ENCODE measurements around the gene SLC23A1.
"Not testable (repeated sequence)": the region's sequence is repeated elsewhere in the genome, so short reads cannot be mapped to it uniquely, and the experiment has no call there.

Gene SLC23A1

DNA sequence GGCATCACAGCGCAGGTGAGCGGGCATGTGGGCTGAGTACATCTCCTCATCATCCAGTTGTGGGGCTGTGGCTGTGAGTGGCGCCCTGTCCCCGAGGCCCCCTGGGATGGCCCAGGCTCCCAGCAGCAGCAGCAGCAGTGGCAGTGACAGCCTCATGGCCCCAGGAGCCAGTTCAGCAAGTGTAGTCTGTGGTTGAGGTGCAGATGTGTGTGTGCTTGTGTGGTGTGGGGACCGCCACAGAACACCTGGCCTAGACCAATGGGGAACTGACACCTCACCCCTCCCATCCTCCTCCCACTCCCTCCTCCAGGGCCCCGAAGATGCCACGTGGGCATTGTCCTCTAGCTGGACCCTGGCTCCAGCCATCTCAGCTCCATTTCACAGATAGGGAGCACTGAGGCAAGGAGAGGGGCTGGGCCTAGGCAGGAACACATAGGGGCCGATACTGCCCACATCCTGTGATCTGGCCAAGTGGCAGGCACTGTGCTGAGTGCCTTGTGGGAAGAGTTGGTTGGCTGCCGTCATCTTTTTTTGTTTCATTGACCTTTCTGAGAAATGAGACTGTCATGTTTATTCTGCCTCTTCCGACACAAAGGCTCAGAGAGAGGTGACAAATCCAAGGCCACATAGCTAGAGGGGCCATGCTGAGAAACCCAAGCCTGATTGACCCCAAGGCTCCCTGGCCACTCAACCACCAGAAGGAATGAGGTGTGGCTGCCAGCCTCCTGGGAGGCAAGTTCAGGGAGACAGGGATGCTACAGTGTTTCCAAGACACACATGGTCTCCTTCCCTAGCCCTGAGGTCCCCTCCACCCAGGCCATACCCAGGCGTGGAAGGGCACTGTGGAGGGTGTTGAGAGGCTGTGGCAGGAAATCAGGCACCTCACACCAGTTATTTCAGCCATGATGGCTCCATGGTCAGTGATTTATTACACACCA is 6.9 kb upstream of the SLC23A1 start, which contains the start of gene MZB1:
Gene MZB1, minus strand, starts transcription at position 213 of the 938 bp plus-strand sequence. Its CDS starts 57 bp downstream, at position 156.
- DNase-seq = no peak

DNA sequence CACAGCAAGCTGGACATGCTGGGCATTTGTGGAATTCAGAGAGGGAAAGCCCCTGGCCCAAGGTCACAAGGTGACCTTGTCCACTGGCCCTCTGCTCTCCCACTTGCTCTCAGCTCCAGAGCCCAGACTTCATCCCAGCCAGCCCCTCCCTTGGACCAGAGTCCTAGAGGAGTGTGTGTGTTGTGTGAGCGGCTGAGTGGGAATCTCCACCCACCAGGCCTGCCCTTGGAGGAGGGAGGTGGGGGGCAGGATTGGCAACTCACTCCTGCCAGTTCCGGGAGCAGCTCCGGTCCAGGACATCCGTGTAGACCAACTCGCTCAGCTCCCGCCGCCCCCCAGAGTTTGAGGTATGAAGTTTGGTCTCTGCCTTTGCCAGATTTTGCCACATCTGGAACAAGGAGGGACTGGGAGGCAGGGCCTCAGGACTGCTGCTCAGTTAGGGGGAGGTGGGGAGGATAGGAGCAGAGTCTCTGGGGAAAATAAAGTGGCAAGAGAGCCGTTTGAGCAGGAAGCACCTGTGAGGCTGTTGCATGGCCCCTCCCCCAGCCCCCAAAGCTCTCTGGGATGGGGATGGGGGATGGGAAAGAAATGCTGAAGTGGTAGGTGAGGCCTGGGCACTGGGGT is 5.2 kb upstream of the SLC23A1 start:
- peak; percentile 31 for DNase-seq

DNA sequence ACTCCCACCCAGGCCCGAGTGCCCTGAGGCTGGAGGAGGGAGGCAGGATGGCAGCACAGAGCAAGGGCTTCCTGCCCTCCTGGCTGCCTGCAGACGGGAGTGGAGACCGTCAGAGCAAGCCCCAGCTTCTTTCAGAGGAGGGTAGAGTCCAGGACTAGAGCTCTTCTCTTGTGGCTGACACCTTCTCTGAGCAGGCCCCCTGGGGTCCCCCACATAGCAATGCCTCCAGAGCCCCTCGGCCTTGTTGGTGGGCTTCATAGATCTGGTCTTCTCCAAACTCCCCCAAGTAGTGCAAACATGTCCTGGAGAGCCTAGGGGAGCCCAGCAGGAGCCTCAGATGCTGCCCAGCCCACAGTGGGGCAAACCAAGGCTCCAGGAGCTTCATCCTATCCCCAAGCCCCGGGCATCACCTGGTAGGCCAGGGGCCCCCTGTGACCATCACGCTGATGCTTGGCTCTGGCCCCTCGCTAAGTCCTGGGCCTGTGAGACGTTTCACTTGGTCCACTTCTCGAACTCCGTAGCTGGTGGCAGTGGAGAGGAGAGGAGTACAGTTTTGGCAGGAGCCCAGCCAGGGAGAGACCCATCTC is 4.6 kb upstream of the SLC23A1 start:
- DNase-seq = no peak

DNA sequence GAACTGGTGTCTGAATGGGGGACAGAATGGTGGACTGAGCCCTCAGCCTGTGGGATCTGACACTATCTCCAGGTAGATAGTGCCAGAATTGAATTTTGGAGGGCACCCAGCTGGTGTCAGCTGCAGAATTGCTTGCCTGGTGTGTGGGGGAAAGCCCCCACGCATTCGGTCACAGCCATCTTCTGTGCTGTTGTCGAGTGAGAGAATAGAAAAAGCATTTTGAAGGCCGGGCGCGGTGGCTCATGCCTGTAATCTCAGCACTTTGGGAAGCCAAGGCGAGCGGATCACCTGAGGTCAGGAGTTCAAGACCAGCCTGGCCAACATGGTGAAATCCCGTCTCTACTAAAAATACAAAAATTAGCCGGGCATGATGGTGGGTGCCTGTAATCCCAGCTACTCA is 3.9 kb upstream of the SLC23A1 start:
- DNase-seq = not testable (repeated sequence)

DNA sequence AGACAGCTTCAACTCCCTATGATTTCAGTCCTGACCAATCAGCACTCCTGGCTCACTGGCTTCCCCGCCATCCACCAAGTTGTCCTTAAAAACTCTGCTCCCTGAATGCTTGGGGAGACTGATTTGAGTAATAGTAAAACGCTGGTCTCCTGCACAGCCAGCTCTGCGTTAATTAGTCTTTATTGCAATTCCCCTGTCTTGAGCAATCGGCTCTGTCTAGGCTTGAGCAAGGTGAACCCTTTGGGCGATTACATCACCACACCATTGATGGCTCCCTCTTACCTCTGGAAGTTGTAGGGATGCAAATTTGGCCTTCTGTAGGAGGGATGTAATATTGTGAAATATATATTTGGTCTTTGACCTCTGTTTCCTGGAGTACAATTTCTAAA is 2.9 kb upstream of the SLC23A1 start:
- no peak for DNase-seq

DNA sequence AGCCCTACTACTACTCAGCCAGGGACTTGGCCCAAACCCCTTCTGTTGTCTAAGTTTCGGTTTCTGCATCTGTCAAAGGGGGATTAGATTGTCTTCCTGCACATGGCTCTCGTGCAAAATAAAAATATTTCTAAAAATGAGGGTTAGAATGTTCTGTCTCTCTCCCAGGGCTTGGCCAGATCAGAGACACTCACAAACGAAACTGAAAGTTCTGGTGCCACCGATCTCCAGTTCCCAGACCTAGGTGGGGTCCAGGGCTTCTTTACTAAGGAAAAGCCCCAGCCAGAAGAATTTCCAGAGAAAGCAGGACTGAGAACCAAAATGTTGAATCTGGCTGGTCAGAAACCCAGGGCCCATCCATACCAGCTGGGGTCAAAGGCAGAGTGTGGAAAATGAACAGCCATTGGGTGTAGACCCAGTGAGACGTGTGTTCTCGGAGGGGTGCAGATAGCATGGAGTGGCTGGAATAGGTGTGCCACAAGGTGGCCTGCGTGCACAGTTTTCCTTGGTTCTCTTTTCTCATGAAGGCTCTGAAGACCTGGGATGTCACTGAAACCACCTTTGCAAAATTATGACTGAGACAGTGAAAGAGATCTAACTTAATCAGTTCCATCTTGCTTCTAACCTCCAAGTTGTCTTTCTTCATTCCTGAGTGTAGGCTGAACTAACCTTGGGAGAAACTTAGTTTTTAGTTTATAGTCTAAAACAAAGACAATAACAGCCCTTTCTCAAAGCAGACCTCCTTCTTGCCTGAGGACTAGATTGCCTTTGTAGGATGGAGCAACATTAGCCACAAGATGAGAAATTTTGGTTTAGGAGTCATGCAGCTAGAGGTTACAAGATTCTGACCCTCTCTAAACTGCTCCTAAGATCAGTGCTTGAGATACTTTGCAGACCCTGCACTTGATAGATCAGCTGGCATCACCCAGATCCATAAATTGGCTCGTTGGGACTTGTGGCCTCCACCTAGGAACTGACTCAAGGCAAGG is 2.3 kb upstream of the SLC23A1 start:
- DNase-seq = no peak

DNA sequence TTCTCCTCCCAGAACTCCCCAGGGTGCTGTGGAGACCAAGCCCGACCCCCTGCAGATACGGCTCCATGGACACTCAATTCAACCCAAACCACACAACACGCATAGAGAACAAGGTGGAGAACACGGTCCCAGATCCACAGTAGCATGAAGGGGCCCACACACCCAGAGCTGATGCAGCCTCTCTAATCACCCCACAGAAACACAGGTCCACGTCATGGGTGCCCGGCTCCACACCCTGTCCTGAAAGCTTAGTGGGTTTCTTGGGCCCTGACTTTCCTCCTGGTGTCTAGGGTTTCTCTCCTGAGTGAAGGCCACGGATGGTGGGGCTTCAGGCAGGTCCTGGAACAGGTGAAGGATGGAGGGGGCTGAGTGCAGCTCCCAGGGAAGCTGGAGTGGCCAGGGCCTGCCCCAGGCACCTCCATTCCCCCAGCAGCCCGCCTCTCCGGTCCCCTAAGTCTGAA is 1.5 kb upstream of the SLC23A1 start:
- no peak for DNase-seq

DNA sequence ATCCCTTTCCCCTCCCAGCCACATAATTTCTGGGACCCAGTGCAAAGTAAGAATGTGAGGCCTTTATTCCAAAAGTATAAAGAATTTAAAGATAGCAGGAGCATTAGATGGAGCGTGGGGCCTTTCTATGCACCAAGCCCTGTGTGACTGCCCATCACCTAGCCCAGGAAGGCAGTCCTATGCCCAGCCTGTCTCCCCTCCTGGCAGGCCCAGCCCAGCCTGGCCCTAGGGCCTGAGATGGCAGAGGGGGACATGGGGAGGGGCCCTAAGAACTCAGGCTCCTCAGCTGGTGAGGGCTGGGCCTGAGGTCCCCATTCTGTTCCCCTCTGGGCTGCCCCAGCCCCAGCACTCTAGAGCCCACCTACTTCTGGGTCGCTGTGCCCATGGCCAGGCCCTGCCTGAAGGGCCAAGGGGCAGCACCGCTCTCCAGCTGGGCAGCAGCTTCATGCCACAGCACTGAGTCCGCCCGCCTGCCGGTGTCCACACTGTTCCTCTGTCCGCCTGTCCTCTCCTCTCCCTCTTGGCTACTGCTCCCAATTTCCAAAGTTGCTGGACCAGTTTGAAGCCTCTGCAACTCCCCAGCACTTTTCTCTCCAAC is 995 bp upstream of the SLC23A1 start:
- DNase-seq = no peak

DNA sequence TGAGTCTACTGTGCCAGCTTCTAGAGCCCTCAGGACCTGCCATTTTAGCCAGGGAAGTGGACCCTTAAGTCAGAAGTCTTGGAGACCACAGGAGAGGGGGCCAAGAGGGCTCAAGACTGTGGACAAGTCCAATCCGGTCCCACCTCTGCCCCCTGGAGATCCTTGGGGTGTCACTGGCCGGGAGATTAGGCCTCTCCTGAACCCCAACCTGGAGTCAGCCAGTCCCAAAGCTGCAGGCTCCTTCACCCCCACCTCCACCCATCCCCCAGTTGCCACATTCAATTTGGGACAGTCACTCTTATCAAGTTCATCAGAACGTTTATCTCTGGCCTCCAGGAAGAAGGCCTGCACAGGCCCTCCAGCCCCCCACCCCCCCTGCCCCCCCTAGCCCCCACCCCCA is 290 bp downstream of the SLC23A1 start:
- no peak for DNase-seq

DNA sequence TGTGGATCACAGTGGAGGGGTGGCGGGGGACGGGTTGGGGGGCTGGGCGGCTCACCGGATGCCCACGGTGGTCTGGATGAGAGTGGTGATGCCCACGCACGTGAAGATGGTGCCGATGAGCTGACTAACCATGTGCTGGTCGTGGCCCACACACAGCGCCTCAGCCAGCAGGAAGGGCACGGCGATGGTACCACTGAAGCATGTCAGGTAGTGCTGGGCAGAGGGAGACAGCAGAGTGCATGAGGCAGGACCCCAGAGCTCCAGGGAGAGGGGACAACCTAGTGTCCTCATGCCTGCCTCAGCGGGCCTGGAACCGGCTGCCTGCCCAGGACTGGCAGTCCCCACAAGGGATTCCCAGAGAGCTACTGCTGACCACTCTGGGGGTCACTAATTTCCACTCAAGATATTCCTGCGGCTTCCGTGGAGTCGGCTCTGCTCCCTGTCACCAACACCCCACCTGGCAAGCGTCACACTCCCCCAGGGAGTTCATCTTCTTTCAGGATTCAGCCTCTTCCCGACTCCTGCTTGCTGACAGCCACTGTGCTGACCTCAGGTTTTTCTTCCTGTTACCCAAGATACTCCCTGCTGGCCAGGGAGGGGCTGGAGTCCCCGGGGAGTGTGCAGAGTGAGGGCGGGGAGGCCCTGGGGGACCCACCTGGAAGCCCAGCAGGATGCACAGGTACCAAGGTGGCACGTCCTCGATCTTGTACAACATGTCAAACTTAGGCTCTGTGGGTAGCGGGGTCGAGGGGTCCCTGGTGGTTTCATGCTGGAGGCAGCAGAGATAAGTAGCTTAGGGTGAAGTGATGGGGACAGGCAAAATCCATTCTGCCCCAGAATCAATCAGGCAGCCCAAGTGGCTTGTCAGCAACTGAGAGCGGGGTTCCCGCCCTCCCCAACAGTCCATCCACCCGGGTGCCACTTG is 998 bp downstream of the SLC23A1 start:
- no peak for DNase-seq

DNA sequence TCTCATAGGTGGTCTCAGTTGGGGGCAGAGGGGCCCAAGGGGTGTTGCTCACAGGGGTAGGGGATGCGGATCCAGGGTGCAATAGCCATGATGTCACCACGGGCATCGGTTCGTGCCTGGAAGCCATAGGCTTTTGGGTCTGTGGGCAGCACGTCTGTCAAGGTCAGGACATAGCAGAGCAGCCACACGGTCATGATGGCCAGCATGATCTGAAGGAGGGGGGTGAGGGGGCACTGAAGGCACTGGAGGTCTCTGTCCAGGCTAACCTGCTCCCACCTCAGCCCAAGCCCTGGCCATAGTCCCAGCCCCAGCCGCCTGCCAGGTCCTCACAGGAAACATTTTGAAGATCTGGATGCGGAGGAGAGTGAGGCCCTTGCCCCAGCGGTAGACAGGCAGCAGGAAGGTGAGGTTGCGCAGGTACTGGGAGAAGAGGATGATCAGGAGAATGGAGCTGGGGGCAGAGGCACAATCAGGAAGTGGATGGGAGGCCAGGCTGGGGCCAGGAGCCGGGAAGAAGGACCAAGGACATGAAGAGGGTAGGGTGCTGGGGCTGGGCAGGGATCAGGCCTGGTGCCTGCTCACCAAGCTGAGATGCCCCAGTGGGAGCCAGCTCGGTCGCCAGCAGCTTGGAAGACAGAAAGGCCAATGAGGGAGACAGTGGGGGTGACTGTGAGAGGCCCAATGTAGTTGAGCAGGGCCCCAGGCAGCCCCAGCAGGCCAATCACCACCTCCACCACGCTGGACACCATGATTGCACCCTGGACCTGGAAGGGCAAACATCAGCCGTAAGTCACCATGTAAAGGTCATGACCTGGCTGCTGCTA is 3.3 kb downstream of the SLC23A1 start:
- no peak for DNase-seq

DNA sequence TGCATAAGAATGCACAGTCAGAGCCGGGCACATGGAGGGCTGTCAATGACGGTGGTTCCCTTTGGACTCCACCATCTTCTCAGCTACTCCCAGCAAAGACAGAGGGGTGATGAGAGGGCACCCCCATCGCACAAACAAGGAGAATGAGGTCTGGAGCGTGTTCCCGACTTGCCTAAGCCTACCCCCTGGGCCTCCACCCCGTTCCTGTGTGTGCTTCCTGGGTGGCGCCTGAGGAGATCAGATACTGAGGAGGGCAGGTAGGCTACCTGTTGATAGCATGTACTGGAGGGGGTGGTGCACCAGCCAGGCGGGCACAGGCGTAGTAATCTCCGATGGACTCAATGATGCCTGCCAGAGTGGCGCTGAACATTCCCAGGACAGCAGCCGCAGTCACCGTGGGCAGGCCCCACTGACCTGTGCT is 4.1 kb downstream of the SLC23A1 start:
- no peak for DNase-seq

DNA sequence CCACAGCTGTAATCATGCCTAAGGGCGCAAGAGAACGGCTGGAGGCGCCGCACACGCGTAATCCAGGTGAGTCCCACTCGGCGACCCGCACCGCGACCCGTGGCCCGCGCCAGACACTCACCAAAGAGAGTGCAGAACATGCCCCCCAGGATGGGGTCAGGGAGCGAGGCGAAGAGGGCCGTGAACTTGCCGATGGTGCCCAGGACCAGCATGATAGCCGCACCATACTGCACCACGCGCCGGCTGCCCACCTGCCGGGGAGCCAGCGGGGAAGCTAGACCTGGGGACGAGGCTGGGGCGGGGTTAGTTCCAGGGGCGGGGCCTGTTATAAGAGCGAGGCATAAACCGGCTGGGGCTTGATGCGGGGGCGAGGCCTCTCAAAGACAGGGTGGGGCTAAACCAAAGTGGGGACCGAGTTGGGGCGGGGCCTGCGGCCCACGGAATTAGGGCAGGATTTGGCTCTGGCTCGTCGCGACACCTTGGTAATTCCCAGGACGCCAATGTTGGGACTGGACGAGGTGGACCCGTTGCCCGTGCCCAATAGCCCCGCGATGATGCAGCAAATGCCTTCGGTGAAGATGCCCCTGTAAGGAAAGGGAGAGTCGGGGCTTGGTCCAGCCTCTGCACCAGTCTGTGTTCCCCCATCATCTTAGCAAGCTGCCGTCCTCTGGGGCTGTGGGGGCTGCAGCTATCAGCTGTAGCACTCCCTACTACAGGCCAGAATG is 4.8 kb downstream of the SLC23A1 start:
- no peak for DNase-seq

DNA sequence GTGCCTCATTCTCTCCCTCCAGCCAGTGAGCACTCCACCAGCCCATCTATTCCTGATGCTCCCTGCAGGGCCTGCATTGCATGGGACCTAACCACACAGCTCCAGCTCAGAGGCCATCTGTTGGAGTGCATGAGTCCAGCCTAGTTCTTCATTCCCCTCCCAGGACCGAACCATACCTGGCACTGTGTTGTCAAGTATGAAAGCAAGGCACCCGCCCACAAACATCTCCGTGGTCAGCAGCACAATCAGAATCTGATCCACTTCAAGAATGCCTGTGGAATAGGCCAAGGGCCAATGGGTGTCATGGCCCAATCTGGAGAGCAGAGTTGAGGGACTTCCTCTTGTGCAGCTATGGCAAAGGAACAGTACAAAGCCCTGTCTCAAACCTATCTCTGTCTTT is 5.9 kb downstream of the SLC23A1 start:
- DNase-seq = no peak

DNA sequence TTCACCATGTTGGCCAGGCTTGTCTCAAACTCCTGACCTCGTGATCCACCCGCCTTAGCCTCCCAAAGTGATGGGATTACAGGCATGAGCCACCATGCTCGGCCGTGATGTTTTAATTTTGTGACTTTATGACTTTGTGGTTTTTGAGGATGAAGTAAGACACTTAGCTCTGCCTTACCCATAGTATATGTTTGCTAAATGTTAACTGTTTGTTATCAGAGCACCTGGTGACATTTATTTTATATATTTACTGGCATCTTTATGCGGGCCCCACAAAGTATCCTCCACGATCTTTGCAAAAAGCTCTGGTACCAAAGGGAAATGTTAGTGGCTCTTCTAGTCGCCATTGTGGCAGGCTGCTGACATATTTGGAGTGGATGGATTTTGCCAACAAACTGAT is 6.7 kb downstream of the SLC23A1 start:
- DNase-seq = no peak

DNA sequence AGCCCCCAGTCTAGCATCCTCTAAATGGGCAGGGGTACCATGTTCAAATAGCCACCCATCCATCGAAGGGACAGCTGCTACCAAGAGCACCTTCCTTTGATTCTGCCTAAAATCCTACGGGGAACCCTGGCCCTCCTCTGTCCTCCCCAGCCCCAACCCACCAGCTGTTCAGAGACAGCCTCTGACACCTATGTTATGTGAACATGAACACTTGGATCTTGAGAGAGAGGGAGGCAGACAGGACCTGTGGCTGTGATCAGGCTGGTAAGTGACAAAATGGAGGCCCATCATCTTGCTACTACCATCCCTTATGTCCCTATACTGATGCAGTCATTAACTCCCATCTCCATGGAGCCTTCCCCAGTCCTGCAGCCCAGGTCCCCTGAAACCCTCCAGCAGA is 8.2 kb downstream of the SLC23A1 start:
- no peak for DNase-seq

DNA sequence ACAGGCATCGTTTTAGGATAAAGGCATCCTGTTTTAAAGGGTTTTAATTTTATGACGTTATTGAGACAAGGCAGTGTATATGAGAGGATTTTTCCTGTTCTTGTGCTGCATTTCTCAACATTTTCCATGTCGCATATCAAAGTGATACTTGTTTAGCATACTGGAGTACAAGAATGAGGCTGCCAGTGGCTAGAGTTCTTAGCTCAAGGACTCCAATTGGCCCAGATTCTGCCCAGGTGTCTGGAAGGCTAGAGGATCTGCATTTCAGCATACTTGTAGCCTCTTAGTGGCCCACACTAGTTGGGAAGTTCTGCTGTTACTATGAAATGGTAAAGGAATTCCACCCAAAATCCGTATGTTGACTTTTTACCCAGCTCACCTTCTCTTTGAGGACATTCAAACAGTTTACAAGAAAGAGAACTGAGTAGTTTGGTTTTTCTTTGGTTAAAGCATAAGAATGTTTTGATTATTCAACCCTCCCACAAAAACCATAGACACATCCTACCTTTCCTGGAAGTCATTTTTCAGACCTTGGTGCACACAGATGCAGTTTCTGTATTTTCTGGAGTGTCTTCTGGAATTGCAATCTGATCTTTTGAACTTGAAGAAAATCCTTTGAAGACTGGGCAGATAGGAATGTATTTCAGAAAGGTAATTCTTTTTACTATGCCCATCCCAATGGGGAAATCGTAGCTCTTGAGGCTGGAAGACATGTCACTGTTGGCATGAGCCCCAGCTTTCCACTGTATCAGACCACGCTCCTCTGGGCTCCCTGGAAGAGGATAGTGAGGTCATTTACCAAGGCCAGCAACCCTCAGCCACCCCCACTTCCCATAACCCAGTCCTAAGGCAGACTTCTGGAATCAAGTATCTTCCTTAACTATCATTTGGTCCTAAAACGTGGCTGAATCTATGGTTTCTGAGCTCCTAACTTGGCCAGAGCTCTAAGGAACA is 11.3 kb downstream of the SLC23A1 start:
- no peak for DNase-seq

DNA sequence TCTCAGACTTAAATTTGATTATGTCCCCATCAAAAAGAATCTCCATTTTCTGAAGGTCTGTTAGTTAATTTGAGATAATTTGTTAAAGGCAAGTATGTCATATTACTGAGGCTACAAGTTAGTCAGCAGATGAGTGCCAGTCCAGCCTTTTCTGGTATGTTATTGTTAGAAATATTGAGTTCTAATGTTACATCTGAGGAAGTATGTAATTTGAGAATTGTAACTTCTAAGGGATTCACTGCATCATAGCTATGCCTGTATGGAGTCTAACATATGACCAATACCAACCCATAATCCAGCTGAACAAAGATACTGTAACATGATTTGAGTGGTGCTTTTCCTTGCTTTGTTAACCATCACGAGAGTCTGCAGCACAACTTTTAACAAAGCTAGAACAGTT is 13.9 kb downstream of the SLC23A1 start:
- DNase-seq = peak; percentile 84
